Effector memory CD4-positive, alpha-beta T cell (primary cell): ENCODE data around the gene PELI3.

ENCODE experiments used
- DNase-seq, 3 donors: peaks; one replicate each; pipeline ENCODE4 v3.0.0-alpha.2; 2020
- H3K27ac ChIP-seq: 2 replicates; pipeline ENCODE4 v1.7.0; 2013; ENCODE audit warnings: mild to moderate bottlenecking, low read length, moderate library complexity; ENCODE audit not compliant: insufficient read depth, poor library complexity, severe bottlenecking
- H3K27me3 ChIP-seq: replicated peaks from 2 replicates; pipeline ENCODE4 v1.7.0; 2013; ENCODE audit warnings: mild to moderate bottlenecking, low read length; ENCODE audit not compliant: insufficient read depth, control insufficient read depth, poor library complexity, severe bottlenecking
- H3K36me3 ChIP-seq: 2 replicates; pipeline ENCODE4 v1.7.0; 2013; ENCODE audit warnings: mild to moderate bottlenecking, low read length, moderate library complexity; ENCODE audit not compliant: control insufficient read depth, insufficient read depth
- H3K4me1 ChIP-seq: 2 replicates; pipeline ENCODE4 v1.7.0; 2013; ENCODE audit warnings: low read length, mild to moderate bottlenecking; ENCODE audit not compliant: control insufficient read depth, insufficient read depth, poor library complexity, severe bottlenecking
- H3K4me3 ChIP-seq: 2 replicates; pipeline ENCODE4 v1.7.0; 2013; ENCODE audit warnings: low read length, low read depth, mild to moderate bottlenecking; ENCODE audit not compliant: insufficient read depth, poor library complexity, severe bottlenecking
- H3K9me3 ChIP-seq: 2 replicates; pipeline ENCODE4 v1.7.0; 2013; ENCODE audit warnings: mild to moderate bottlenecking, low read length, moderate library complexity; ENCODE audit not compliant: control insufficient read depth

Gene PELI3

GRCh38 chr11:66473167-66473566 is 6.5 kb downstream of the PELI3 start:
- H3K4me1 ChIP-seq = no peaks in the 10 kb centered on the region
- no peaks in the 10 kb centered on the region for H3K9me3 ChIP-seq
- no peak for DNase-seq
- no peaks in the 10 kb centered on the region for H3K27me3 ChIP-seq
- no peak overlapping the region for H3K4me3 ChIP-seq
- peaks cover 16% of the 10 kb centered on the region for H3K36me3 ChIP-seq
- no peak overlapping the region for H3K27ac ChIP-seq

- Histone ChIP-seq H3K9me3 (no peaks in the 10 kb centered on the region), H3K36me3 (peaks cover 16% of the 10 kb centered on the region), H3K4me3 (no peak overlapping the region), H3K27ac (no peak overlapping the region), H3K27me3 (no peaks in the 10 kb centered on the region), H3K4me1 (peaks cover under 1% of the 10 kb centered on the region)
- no peak for DNase-seq
Observed at GRCh38 chr11:66473608-66474515, 7.2 kb downstream of the PELI3 start.

GRCh38 chr11:66475349-66476172 is 8.9 kb downstream of the PELI3 start:
- H3K27ac ChIP-seq = no peak overlapping the region
- no peaks in the 10 kb centered on the region for H3K9me3 ChIP-seq
- no peak overlapping the region for H3K4me3 ChIP-seq
- H3K36me3 ChIP-seq = peaks cover 16% of the 10 kb centered on the region
- no peak for DNase-seq
- peaks cover 12% of the 10 kb centered on the region for H3K4me1 ChIP-seq
- H3K27me3 ChIP-seq = no peaks in the 10 kb centered on the region

GRCh38 chr11:66476173-66476840 is 9.6 kb downstream of the PELI3 start:
- DNase-seq = no peak
- Histone ChIP-seq H3K27me3 (no peaks in the 10 kb centered on the region), H3K36me3 (peaks cover 16% of the 10 kb centered on the region)

DNA sequence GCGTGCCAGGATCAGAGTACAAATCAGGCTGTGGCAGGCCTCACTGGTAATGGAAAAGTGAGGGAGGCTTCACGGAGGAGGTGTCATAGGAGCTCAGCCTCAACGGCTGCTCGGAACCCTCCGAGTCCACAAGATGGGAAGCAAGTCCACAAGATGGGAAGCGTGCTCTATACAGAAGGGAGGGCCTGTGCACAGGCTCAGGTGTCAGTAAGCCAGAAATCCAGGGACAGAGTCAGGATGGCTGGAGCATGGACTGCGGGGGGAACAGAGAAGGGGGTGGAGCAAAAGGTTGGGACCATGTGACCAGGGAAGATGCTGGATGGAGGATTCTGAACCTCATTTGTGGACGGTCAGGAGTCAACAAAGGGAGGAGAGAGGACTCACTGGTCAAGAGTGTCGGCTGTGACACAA is 10.1 kb downstream of the PELI3 start:
- DNase-seq = no peak
- H3K4me3 ChIP-seq = no peak overlapping the region
- H3K9me3 ChIP-seq = no peaks in the 10 kb centered on the region
- no peaks in the 10 kb centered on the region for H3K27me3 ChIP-seq
- H3K4me1 ChIP-seq = peaks cover 17% of the 10 kb centered on the region
- no peak overlapping the region for H3K27ac ChIP-seq
- H3K36me3 ChIP-seq = peaks cover 16% of the 10 kb centered on the region

More at GRCh38 chr11:66476173-66476840, 9.6 kb downstream of the PELI3 start:
- Histone ChIP-seq H3K9me3 (no peaks in the 10 kb centered on the region), H3K4me1 (peaks cover 17% of the 10 kb centered on the region), H3K4me3 (no peak overlapping the region), H3K27ac (no peak overlapping the region)

GRCh38 chr11:66477263-66478201 is 10.8 kb downstream of the PELI3 start:
- no peaks in the 10 kb centered on the region for H3K27me3 ChIP-seq
- H3K36me3 ChIP-seq = peaks cover 13% of the 10 kb centered on the region
- no peak overlapping the region for H3K4me3 ChIP-seq
- H3K9me3 ChIP-seq = no peaks in the 10 kb centered on the region
- peaks cover 17% of the 10 kb centered on the region for H3K4me1 ChIP-seq
- DNase-seq = no peak
- H3K27ac ChIP-seq = no peak overlapping the region

DNA sequence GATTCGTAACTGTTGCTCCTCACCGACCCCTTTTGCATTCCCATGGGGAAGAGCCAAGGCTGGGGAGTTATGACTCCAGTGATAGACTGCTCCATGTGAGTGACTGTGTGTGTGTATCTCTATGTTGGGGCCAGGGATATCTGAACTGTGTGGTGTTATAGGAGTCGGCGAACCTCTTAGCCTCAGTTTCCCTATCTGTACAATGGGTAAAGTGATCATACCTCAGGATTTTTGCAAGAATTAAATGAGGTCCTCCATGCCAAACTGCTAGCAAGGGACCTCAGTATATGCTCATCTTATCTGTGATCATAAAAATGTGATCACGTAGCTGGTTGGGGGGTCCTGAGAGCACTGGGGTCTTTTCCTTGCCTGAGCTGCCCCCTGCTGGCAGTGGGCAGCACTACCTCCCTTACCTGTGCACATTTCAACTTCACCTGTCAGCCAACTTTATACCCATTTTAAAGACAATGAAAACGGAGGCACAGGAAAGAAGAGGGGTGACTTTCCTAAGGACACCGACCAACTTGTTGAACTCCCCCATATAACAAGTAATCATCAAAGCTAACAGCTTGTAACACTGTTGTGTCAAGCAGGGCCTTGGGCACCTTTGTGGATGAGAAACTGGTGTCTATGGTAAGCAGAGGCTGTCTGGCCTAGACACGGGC is 12.2 kb downstream of the PELI3 start:
- Histone ChIP-seq H3K4me3 (no peak overlapping the region), H3K27ac (peak overlapping the region; percentile 77), H3K4me1 (peaks cover 17% of the 10 kb centered on the region), H3K36me3 (peaks cover 2% of the 10 kb centered on the region), H3K27me3 (no peaks in the 10 kb centered on the region), H3K9me3 (no peaks in the 10 kb centered on the region)
- no peak for DNase-seq

- peak overlapping the region; percentile 77 for H3K27ac ChIP-seq
- H3K36me3 ChIP-seq = no peaks in the 10 kb centered on the region
- H3K4me1 ChIP-seq = peaks cover 17% of the 10 kb centered on the region
- H3K4me3 ChIP-seq = peak overlapping the region; percentile 76
- no peaks in the 10 kb centered on the region for H3K9me3 ChIP-seq
- DNase-seq = no peak
- H3K27me3 ChIP-seq = no peaks in the 10 kb centered on the region
Observed at GRCh38 chr11:66479394-66480116, 12.8 kb downstream of the PELI3 start.
